ENCODE measurements around the gene TMOD1.
"Not testable (repeated sequence)": the region's sequence is repeated elsewhere in the genome, so short reads cannot be mapped to it uniquely, and the experiment has no call there.

TMOD1 gene

GRCh38 chr9:97567894-97568202, 66.4 kb downstream of the TMOD1 start:
- DNase-seq (ENCODE audit: low read depth) = no peak

- no peak for DNase-seq (ENCODE audit: low read depth)
Measured at GRCh38 chr9:97568461-97569275, 67.2 kb downstream of the TMOD1 start.

GRCh38 chr9:97570899-97571298, 69.4 kb downstream of the TMOD1 start:
- DNase-seq (ENCODE audit: low read depth) = no peak

GRCh38 chr9:97571664-97572063, 70.2 kb downstream of the TMOD1 start:
- DNase-seq (ENCODE audit: low read depth) = no peak

- no peak for DNase-seq (ENCODE audit: low read depth)
Measured at GRCh38 chr9:97572196-97572891, 70.9 kb downstream of the TMOD1 start.

GRCh38 chr9:97572892-97573365, 71.5 kb downstream of the TMOD1 start:
- no peak for DNase-seq (ENCODE audit: low read depth)

GRCh38 chr9:97573482-97574073, 72.1 kb downstream of the TMOD1 start:
- no peak for DNase-seq (ENCODE audit: low read depth)

GRCh38 chr9:97574101-97574571, 72.7 kb downstream of the TMOD1 start:
- not testable (repeated sequence) for DNase-seq (ENCODE audit: low read depth)

GRCh38 chr9:97574921-97575672, 73.6 kb downstream of the TMOD1 start:
- not testable (repeated sequence) for DNase-seq (ENCODE audit: low read depth)

- DNase-seq (ENCODE audit: low read depth) = no peak
Measured at GRCh38 chr9:97575673-97576200, 74.3 kb downstream of the TMOD1 start.

GRCh38 chr9:97577051-97577450, 75.6 kb downstream of the TMOD1 start:
- no peak for DNase-seq (ENCODE audit: low read depth)

- DNase-seq (ENCODE audit: low read depth) = no peak
Measured at GRCh38 chr9:97578846-97579245, 77.4 kb downstream of the TMOD1 start.

GRCh38 chr9:97579914-97580313, 78.4 kb downstream of the TMOD1 start:
- no peak for DNase-seq (ENCODE audit: low read depth)

GRCh38 chr9:97581590-97581989, 80.1 kb downstream of the TMOD1 start:
- not testable (repeated sequence) for DNase-seq (ENCODE audit: low read depth)

- not testable (repeated sequence) for DNase-seq (ENCODE audit: low read depth)
Measured at GRCh38 chr9:97584778-97585177, 83.3 kb downstream of the TMOD1 start.

GRCh38 chr9:97586909-97587308, 85.4 kb downstream of the TMOD1 start:
- not testable (repeated sequence) for DNase-seq (ENCODE audit: low read depth)

GRCh38 chr9:97591535-97591934, 90.1 kb downstream of the TMOD1 start:
- no peak for DNase-seq (ENCODE audit: low read depth)

- DNase-seq (ENCODE audit: low read depth) = no peak
Measured at GRCh38 chr9:97592126-97592525, 90.7 kb downstream of the TMOD1 start.

GRCh38 chr9:97593960-97594359, 92.5 kb downstream of the TMOD1 start:
- no peak for DNase-seq (ENCODE audit: low read depth)

- DNase-seq (ENCODE audit: low read depth) = no peak
Measured at GRCh38 chr9:97594381-97594921, 93.0 kb downstream of the TMOD1 start.

GRCh38 chr9:97596906-97597305, 95.4 kb downstream of the TMOD1 start:
- no peak for DNase-seq (ENCODE audit: low read depth)
